Adipocyte (in vitro differentiated cells): Measurements from ENCODE around the gene ITPR3.

Experiments
- DNase-seq: peaks from one replicate; pipeline ENCODE4 v3.0.0-alpha.2; 2015; ENCODE audit warnings: low read depth
- H3K27me3 ChIP-seq: replicated peaks from 2 replicates; pipeline ENCODE4 v1.7.0; 2013; ENCODE audit warnings: mild to moderate bottlenecking, low read length, moderate library complexity; ENCODE audit not compliant: control insufficient read depth, insufficient read depth
- H3K36me3 ChIP-seq: 2 replicates; pipeline ENCODE4 v1.7.0; 2013; ENCODE audit warnings: low read length, mild to moderate bottlenecking, moderate library complexity; ENCODE audit not compliant: control insufficient read depth, insufficient read depth, severe bottlenecking
- H3K4me1 ChIP-seq: 2 replicates; pipeline ENCODE4 v1.7.0; 2013; ENCODE audit warnings: mild to moderate bottlenecking, low read length, moderate library complexity; ENCODE audit not compliant: control insufficient read depth, insufficient read depth
- H3K4me3 ChIP-seq: 2 replicates; pipeline ENCODE4 v1.7.0; 2013; ENCODE audit warnings: mild to moderate bottlenecking, low read length, moderate library complexity
- H3K9ac ChIP-seq: 2 replicates; pipeline ENCODE4 v1.7.0; 2013; ENCODE audit warnings: mild to moderate bottlenecking, low read length, moderate library complexity
- H3K9me3 ChIP-seq: 2 replicates; pipeline ENCODE4 v1.7.0; 2013; ENCODE audit warnings: mild to moderate bottlenecking, low read length, moderate library complexity; ENCODE audit not compliant: control insufficient read depth

ITPR3 gene

DNA sequence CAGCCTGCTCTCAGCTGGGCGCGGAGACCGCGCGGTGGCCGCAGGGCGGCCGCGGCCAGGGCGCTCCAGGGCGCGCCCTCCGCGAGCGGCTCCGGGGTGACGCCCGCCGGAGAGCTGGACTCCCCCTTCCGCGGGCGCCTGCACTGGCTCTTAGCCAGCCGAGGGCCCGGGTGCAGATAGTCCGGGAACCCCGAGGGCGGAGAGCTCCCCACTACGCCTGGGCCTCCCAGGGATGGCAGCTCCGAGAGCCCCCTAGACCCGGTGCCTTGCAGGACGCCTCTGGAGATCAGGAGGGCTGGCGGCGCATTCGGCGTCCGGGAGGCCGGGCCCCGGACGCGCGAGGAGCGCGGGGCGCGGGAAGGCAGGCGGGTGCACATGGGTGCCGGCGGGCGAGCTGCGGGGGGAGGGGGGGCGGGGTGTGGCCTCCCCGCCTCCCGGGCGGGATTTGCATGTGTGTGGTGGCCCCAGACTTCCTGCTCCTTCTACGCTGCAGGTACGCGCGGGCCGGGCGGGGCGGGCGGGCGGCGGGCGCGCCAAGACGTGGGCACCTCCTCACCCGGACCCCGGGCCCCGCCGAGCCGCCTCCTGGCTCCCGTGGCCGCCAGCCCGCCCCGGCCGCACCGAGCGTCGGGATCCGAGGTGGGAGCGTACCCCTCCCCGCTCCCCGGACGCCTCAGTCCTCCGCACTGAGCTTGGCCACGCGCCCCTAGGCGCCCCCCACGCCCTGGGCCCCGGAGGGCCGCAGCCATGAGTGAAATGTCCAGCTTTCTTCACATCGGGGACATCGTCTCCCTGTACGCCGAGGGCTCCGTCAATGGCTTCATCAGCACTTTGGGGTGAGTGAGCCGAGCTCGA, at the start of gene ITPR3:
Gene ITPR3 (plus strand): TSS at position 467 of the 855 bp plus-strand sequence. CDS start 281 bp downstream, at position 748.
- H3K36me3 ChIP-seq: no peaks in the 10 kb centered on the region
- H3K9ac ChIP-seq: peak within 1 kb of the TSS; percentile 94
- H3K27me3 ChIP-seq: no peaks in the 10 kb centered on the region
- peak; percentile 64 for DNase-seq
- peaks cover 32% of the 10 kb centered on the region for H3K4me1 ChIP-seq
- H3K9me3 ChIP-seq: no peaks in the 10 kb centered on the region
- peak within 1 kb of the TSS; percentile 86 for H3K4me3 ChIP-seq

GRCh38 chr6:33571637-33572316, 49.3 kb upstream of the ITPR3 start:
- H3K9ac ChIP-seq: peak overlapping the region; percentile 85
- peaks cover 25% of the 10 kb centered on the region for H3K36me3 ChIP-seq
- peak overlapping the region; percentile 89 for H3K4me3 ChIP-seq
- no peaks in the 10 kb centered on the region for H3K27me3 ChIP-seq
- H3K4me1 ChIP-seq: peaks cover 12% of the 10 kb centered on the region
- H3K9me3 ChIP-seq: no peaks in the 10 kb centered on the region
- no peak for DNase-seq

GRCh38 chr6:33575211-33575610, 45.9 kb upstream of the ITPR3 start:
- no peak for DNase-seq
- H3K9ac ChIP-seq: no peak overlapping the region
- no peak overlapping the region for H3K4me3 ChIP-seq
- H3K36me3 ChIP-seq: peaks cover 33% of the 10 kb centered on the region
- H3K4me1 ChIP-seq: peaks cover 20% of the 10 kb centered on the region
- no peaks in the 10 kb centered on the region for H3K27me3 ChIP-seq
- no peaks in the 10 kb centered on the region for H3K9me3 ChIP-seq

DNA sequence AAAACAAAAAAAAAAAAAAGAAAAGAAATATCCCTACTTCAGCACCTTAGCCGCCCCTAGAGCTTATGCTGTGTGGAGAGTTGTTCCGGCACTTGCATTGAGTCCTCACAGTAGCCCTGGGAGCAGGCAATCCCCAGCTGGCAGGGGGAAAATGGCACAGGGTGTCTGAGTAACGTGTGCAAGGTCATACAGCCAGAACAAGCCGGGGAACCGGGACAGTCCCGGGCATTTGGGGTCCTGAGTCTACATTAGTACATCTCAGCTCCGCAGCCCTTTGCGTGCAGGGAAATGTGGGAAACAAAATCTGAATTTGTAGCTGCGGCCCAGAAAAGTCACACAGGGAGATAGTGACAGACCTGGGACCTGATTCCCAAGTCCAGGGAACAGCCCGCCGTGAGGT, 44.5 kb upstream of the ITPR3 start:
- Histone ChIP-seq H3K4me3 (no peak overlapping the region), H3K9me3 (no peaks in the 10 kb centered on the region), H3K27me3 (no peaks in the 10 kb centered on the region), H3K9ac (no peak overlapping the region), H3K4me1 (peaks cover 16% of the 10 kb centered on the region), H3K36me3 (peaks cover 33% of the 10 kb centered on the region)
- no peak for DNase-seq

DNA sequence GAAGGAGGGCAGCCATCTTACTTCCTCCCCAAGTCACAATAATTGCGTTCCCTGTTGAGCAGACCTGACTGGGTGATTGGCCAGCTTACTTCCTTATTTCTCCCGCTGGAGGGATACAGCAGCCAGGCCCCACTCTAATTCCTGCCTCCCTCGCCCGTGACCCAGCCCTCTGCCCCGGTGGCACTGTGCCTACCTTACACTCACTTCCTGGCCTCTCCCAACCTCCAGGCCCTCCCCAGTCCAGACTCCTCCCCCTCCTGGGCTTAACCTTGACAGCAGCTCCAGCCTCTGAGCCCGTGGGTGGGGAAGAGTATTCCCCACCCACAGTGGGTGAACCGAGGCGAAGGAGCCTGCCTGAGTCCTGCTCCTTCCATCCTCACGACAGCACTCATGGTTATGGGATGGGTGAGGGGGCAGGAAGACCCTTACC, 44.0 kb upstream of the ITPR3 start:
- DNase-seq: no peak
- no peaks in the 10 kb centered on the region for H3K9me3 ChIP-seq
- H3K4me1 ChIP-seq: peaks cover 12% of the 10 kb centered on the region
- H3K9ac ChIP-seq: no peak overlapping the region
- H3K36me3 ChIP-seq: peaks cover 33% of the 10 kb centered on the region
- H3K27me3 ChIP-seq: no peaks in the 10 kb centered on the region
- no peak overlapping the region for H3K4me3 ChIP-seq

- Histone ChIP-seq H3K9me3 (no peaks in the 10 kb centered on the region), H3K27me3 (no peaks in the 10 kb centered on the region), H3K4me3 (no peak overlapping the region), H3K36me3 (peaks cover 33% of the 10 kb centered on the region), H3K4me1 (peaks cover 11% of the 10 kb centered on the region), H3K9ac (no peak overlapping the region)
- DNase-seq: no peak
These were observed 43.4 kb upstream of the ITPR3 start for GRCh38 chr6:33577718-33578117.

DNA sequence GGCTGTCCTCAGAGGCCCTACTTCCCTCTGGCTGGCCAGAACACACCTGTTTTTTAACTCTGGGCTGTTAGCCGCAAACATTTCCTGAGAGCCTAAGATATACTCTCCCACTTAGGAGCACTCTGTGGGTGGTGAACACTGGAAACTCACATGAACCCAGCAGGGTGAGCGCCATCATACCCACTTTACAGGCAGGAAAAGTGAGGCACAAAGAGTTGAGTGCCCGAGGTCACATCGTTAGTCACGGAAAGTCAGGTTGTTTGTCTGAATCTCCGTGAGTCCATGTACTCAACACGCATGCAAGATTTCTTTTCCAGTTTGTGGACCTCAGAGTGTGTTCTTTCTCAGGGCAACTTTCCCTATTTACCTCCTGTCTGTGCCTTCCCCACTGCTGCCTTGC, 43.0 kb upstream of the ITPR3 start:
- Histone ChIP-seq H3K27me3 (no peaks in the 10 kb centered on the region), H3K36me3 (peaks cover 33% of the 10 kb centered on the region), H3K9ac (peak overlapping the region; percentile 39), H3K4me1 (peaks cover 11% of the 10 kb centered on the region), H3K9me3 (no peaks in the 10 kb centered on the region), H3K4me3 (no peak overlapping the region)
- DNase-seq: no peak

DNA sequence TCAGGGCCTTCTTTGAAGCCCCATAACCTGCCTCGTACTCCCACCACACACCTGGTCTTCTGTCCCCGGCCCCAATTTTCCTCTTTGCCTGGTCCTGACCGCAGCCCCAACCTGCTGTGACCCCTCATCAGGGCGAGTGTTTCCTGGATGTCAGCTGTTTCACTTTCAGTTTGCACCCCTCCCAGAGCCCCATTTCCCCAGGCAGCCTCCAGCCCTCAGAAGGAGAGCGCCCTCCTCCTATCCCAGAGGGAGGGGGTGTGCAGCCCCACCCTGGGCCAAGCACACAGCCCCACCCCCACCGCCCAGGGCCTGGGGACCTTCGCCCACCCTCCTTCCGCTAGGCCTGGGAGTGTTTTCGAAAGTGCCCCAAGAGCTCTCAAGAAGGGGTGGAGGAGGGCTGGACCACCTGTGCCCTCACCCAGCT, 42.5 kb upstream of the ITPR3 start:
- H3K4me3 ChIP-seq: peak overlapping the region; percentile 97
- no peaks in the 10 kb centered on the region for H3K9me3 ChIP-seq
- no peaks in the 10 kb centered on the region for H3K27me3 ChIP-seq
- peaks cover 33% of the 10 kb centered on the region for H3K36me3 ChIP-seq
- H3K9ac ChIP-seq: peak overlapping the region; percentile 39
- no peak for DNase-seq
- peaks cover 11% of the 10 kb centered on the region for H3K4me1 ChIP-seq

- DNase-seq: peak; percentile 96
These were observed 41.1 kb upstream of the ITPR3 start, which contains the start of gene BAK1 for GRCh38 chr6:33579828-33580714. TSS of gene BAK1 (minus strand) at chr6:33580276. CDS start at chr6:33577604, 2,672 bp downstream.

DNA sequence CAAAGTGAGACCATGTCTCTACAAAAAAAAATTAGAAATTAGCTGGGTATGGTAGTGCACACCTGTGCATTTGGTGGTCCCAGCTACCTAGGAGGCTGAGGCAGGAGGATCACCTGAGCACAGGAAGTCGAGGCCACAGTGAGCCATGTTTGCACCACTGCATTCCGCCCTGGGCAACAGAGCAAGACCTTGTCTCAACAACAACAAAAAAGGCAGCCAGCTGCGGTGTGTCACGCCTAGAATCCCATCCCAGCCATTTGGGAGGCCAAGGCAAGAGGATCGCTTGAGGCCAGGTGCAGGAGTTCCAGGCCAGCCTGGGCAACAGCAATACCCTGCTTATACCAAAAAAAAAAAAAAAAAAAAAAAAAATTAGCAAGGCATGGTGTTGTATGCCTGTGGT, 39.9 kb upstream of the ITPR3 start:
- Histone ChIP-seq H3K4me1 (peaks cover 11% of the 10 kb centered on the region), H3K4me3 (no peak overlapping the region), H3K36me3 (peaks cover 11% of the 10 kb centered on the region), H3K9ac (no peak overlapping the region), H3K9me3 (no peaks in the 10 kb centered on the region), H3K27me3 (no peaks in the 10 kb centered on the region)
- DNase-seq: no peak

More at GRCh38 chr6:33579828-33580714, 41.1 kb upstream of the ITPR3 start, which contains the start of gene BAK1:
- Histone ChIP-seq H3K9ac (peak within 1 kb of the TSS; percentile 97), H3K9me3 (no peaks in the 10 kb centered on the region), H3K27me3 (no peaks in the 10 kb centered on the region), H3K36me3 (peaks cover 19% of the 10 kb centered on the region), H3K4me1 (peaks cover 11% of the 10 kb centered on the region), H3K4me3 (peak within 1 kb of the TSS; percentile 97)
